Measurements from ENCODE around the gene PVALB. TPM values are rescaled to one million over a fixed set of nuclear protein-coding genes. Genes with fewer than 3 reads are reported as not detected.

Gene PVALB
- total RNA-seq, 1 experiment from 2014 or later: not detected

- H3K9ac ChIP-seq (ENCODE audit: low read length): no peak overlapping the region
- H3K4me3 ChIP-seq (replicated peaks in 1 of 2; ENCODE audit: low read depth in 1 of 2, low read length in 2 of 2): no peak overlapping the region
- intact Hi-C loops (cut with micrococcal nuclease): no loop called here
- ChIA-PET POLR2A (no interaction called here), RAD21 (ENCODE audit: low non-redundant PET in 1 of 2, low total read pairs in 2 of 2, uncharacterized antibody in 2 of 2, unreplicated experiment in 2 of 2) (no interaction called here), CTCF (interaction anchor here (0.9 to 1.0 kb wide), 2 partner anchors 9 to 12 kb away, joined by 3 to 4 read pairs; no protein-coding TSS in a partner anchor)
- TF ChIP-seq, protein P1, sequence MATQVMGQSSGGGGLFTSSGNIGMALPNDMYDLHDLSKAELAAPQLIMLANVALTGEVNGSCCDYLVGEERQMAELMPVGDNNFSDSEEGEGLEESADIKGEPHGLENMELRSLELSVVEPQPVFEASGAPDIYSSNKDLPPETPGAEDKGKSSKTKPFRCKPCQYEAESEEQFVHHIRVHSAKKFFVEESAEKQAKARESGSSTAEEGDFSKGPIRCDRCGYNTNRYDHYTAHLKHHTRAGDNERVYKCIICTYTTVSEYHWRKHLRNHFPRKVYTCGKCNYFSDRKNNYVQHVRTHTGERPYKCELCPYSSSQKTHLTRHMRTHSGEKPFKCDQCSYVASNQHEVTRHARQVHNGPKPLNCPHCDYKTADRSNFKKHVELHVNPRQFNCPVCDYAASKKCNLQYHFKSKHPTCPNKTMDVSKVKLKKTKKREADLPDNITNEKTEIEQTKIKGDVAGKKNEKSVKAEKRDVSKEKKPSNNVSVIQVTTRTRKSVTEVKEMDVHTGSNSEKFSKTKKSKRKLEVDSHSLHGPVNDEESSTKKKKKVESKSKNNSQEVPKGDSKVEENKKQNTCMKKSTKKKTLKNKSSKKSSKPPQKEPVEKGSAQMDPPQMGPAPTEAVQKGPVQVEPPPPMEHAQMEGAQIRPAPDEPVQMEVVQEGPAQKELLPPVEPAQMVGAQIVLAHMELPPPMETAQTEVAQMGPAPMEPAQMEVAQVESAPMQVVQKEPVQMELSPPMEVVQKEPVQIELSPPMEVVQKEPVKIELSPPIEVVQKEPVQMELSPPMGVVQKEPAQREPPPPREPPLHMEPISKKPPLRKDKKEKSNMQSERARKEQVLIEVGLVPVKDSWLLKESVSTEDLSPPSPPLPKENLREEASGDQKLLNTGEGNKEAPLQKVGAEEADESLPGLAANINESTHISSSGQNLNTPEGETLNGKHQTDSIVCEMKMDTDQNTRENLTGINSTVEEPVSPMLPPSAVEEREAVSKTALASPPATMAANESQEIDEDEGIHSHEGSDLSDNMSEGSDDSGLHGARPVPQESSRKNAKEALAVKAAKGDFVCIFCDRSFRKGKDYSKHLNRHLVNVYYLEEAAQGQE (IDR thresholded peaks at IDR 0.05; ENCODE audit: low read depth): no peak
- TF ChIP-seq FOSL1 (IDR thresholded peaks at IDR 0.05; ENCODE audit: low read depth) (no peak), ELF1 (IDR thresholded peaks at IDR 0.05; ENCODE audit: borderline replicate concordance, low read depth) (no peak), EGR1 (IDR thresholded peaks at IDR 0.05; ENCODE audit: low read depth) (no peak), ZFX (IDR thresholded peaks at IDR 0.05) (no peak), POLR2A (IDR thresholded peaks at IDR 0.05; ENCODE audit: borderline replicate concordance, extremely low read depth, insufficient read depth, insufficient read length) (no peak), RAD21 (IDR thresholded peaks at IDR 0.05; ENCODE audit: low read depth) (no peak), EZH2phosphoT487 (IDR thresholded peaks at IDR 0.05; ENCODE audit: borderline replicate concordance) (no peak), EZH2 (IDR thresholded peaks at IDR 0.05) (no peak)
- TF ChIP-seq, protein P2, sequence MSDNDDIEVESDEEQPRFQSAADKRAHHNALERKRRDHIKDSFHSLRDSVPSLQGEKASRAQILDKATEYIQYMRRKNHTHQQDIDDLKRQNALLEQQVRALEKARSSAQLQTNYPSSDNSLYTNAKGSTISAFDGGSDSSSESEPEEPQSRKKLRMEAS (IDR thresholded peaks at IDR 0.05): no peak
- H3K27ac ChIP-seq (ENCODE audit: low read depth, low read length): no peak overlapping the region
- no peaks in the 10 kb centered on the region for H3K9me2 ChIP-seq (ENCODE audit: insufficient read depth)
- H3K4me2 ChIP-seq (ENCODE audit: low read length): no peak overlapping the region
- H3K36me3 ChIP-seq (ENCODE audit: control insufficient read depth in 1 of 2, insufficient read depth in 2 of 2, low read length in 2 of 2): no peaks in the 10 kb centered on the region; a peak in 1 of 4 replicates
- no peaks in the 10 kb centered on the region for H4K20me1 ChIP-seq (ENCODE audit: insufficient read depth)
- no TSS peak for BruUV-seq (replicated peaks)
- no peaks in the 10 kb centered on the region for H3K79me2 ChIP-seq (ENCODE audit: insufficient read depth, low read length)
- peaks cover 0 to 7% of the 10 kb centered on the region in 2 experiments; a peak in 1 of 4 replicates for H3K4me1 ChIP-seq (ENCODE audit: control insufficient read depth in 1 of 2, insufficient read depth in 2 of 2, low read length in 2 of 2)
- DNase-seq (ENCODE audit: low read depth, low spot score): no peak
- H3K27me3 ChIP-seq (ENCODE audit: insufficient read depth, low read length): no peaks in the 10 kb centered on the region
- H3K9me3 ChIP-seq (ENCODE audit: control insufficient read depth in 1 of 2, insufficient read depth in 1 of 2, low read depth in 1 of 2, low read length in 2 of 2): no peaks in the 10 kb centered on the region
- no peak overlapping the region for H2AFZ ChIP-seq (ENCODE audit: low read depth, low read length, poor library complexity, severe bottlenecking)
- no peak for ATAC-seq
Measured at GRCh38 chr22:36764641-36765040, 52.2 kb downstream of the PVALB start.

All from HCT116 (cell line).